Inferior parietal cortex (tissue), 1 donor: ENCODE results near the gene TUBD1.

ENCODE experiments used
- DNase-seq: peaks from one replicate; pipeline ENCODE4 v3.0.0-alpha.2; 2016; ENCODE audit errors: extremely low spot score

Gene TUBD1

DNA sequence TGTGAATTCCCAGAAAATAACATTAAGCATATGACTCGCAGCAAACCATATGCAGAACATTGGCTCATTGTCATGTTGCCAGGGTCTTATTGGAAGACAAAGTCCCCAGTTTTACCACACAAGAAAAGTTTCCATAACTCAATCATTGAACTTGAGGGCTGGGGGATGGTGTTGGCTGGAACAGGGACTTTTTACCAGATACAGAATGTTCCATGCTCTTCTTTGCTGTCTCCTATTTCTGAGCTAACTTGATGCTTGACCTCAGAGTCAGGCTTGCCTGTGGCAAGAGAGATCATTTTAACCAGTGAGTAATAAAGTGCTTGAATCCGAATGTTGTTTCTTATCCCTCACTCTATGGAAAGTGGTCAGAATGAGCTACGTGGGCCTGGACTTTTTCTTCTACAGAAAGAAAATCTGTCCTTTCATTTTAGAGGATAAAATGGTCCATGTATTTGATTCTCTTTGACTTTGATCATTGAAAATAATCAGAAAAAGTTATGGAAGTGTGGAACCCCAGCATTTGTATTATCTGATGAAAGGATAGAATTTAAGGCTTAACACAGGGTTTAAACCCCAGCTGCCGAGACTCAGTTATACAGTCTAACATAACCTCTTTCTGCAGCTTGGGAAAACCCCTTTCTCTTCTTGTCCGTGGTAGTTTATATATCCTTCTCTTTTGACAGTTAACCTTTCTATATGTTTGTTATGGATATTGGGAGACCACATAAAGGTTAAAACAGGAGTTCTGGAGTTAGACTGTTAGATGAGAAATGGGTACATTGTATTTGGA lies 67.0 kb downstream of the TUBD1 start:
- DNase-seq: no peak

GRCh38 chr17:59815965-59816364 lies 76.8 kb downstream of the TUBD1 start:
- no peak for DNase-seq

GRCh38 chr17:59814685-59815084 lies 78.1 kb downstream of the TUBD1 start:
- no peak for DNase-seq

- no peak for DNase-seq
These were observed 78.5 kb downstream of the TUBD1 start for GRCh38 chr17:59814276-59814675.

DNA sequence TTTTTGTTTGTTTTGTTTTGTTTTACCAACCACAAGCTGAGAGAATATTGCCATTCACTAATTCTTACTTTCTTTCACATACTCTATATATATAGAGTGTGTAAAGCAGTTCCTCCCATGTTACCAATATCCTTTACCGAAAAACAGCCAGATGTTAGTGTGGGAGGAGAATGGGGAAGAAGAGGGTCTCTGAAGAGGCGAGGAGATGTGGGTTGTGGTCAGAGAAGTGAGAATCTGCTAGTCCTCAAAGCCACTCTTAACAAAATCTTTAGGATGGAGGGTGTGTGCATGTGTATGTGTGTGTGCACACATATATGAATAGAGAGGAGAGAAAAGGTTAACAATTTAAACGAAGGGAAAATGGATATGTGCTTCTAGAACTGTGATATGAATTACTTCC lies 80.6 kb downstream of the TUBD1 start:
- DNase-seq: no peak

DNA sequence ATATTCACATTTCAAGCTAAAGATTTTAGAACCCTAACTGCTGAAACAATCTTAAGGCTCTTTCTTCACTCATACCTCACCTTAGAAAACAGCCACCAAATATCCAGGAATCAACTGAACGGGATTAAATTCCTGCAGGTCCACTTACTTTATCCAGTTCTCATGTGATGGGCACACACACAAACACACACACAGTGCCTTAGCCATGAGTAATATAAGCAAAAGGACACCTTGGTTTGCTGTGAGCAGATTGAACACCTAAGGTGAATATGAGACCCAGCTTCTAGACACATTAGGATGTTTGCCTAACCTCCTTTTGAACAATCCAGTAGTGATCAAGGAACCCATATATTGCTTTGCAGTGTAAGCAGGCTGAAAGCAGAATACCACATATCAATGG lies 81.5 kb downstream of the TUBD1 start:
- no peak for DNase-seq

- DNase-seq: no peak
These were observed 81.9 kb downstream of the TUBD1 start for GRCh38 chr17:59810894-59811153.
